WTC11 (cell line): ENCODE measurements around the gene LTB.

Source experiments
- ARID4B ChIP-seq: sonication (generic); formaldehyde crosslinking; IDR thresholded peaks from 2 replicates; pipeline ENCODE4 v1.8.0; 2023; ENCODE audit warnings: missing genetic modification reagents, mild to moderate bottlenecking, borderline replicate concordance
- ETV6 ChIP-seq: sonication (generic); formaldehyde crosslinking; IDR thresholded peaks from 2 replicates; pipeline ENCODE4 v1.8.1; 2022; ENCODE audit warnings: mild to moderate bottlenecking, missing genetic modification reagents
- JUN ChIP-seq: sonication (generic); formaldehyde crosslinking; IDR thresholded peaks from 2 replicates; pipeline ENCODE4 v1.8.0; 2023; ENCODE audit warnings: mild to moderate bottlenecking, missing genetic modification reagents
- MLX ChIP-seq: sonication (generic); formaldehyde crosslinking; IDR thresholded peaks from 2 replicates; pipeline ENCODE4 v1.8.1; 2023; ENCODE audit warnings: mild to moderate bottlenecking, missing genetic modification reagents, moderate library complexity
- NFYB ChIP-seq: sonication (generic); formaldehyde crosslinking; conservative IDR thresholded peaks from 2 replicates; pipeline ENCODE4 v1.8.0; 2022; ENCODE audit warnings: low read depth, missing genetic modification reagents
- SP1 ChIP-seq: sonication (generic); formaldehyde crosslinking; conservative IDR thresholded peaks from 2 replicates; pipeline ENCODE4 v1.8.1; 2022; ENCODE audit warnings: missing genetic modification reagents
- TCF7 ChIP-seq: sonication (generic); formaldehyde crosslinking; IDR thresholded peaks from 2 replicates; pipeline ENCODE4 v1.8.0; 2022; ENCODE audit warnings: mild to moderate bottlenecking, low read depth, missing genetic modification reagents, moderate library complexity
- TEAD1 ChIP-seq: sonication (generic); formaldehyde crosslinking; IDR thresholded peaks from 2 replicates; pipeline ENCODE4 v1.8.0; 2022; ENCODE audit warnings: mild to moderate bottlenecking, missing genetic modification reagents
- TEAD4 ChIP-seq: sonication (generic); formaldehyde crosslinking; IDR thresholded peaks from 2 replicates; pipeline ENCODE4 v1.8.0; 2022; ENCODE audit warnings: mild to moderate bottlenecking, missing genetic modification reagents
- ZNF121 ChIP-seq: sonication (generic); formaldehyde crosslinking; IDR thresholded peaks from 2 replicates; pipeline ENCODE4 v1.8.0; 2023; ENCODE audit warnings: missing genetic modification reagents
- TF ChIP-seq, protein P1 (sequence below): fragments of 200-600 bp; IDR thresholded peaks from 2 replicates; pipeline ENCODE4 v1.8.0; 2022; ENCODE audit warnings: antibody characterized with exemption
- TF ChIP-seq, protein P2 (sequence below): sonication (generic); formaldehyde crosslinking; conservative IDR thresholded peaks from 2 replicates; pipeline ENCODE4 v1.8.1; 2022; ENCODE audit warnings: mild to moderate bottlenecking, missing genetic modification reagents
- TF ChIP-seq, protein P3 (sequence below): sonication (generic); formaldehyde crosslinking; IDR thresholded peaks from 2 replicates; pipeline ENCODE4 v1.8.1; 2023; ENCODE audit warnings: mild to moderate bottlenecking, missing genetic modification reagents

- TF ChIP-seq SP1 (CRISPR knock-in tag) (no peak), JUN (CRISPR knock-in tag) (no peak), TCF7 (no peak), NFYB (CRISPR knock-in tag) (no peak), ETV6 (CRISPR knock-in tag) (no peak), TEAD4 (CRISPR knock-in tag) (no peak), MLX (CRISPR knock-in tag) (no peak), ARID4B (CRISPR knock-in tag) (no peak), ZNF121 (CRISPR knock-in tag) (no peak), TEAD1 (CRISPR knock-in tag) (no peak)
- TF ChIP-seq, protein P1, sequence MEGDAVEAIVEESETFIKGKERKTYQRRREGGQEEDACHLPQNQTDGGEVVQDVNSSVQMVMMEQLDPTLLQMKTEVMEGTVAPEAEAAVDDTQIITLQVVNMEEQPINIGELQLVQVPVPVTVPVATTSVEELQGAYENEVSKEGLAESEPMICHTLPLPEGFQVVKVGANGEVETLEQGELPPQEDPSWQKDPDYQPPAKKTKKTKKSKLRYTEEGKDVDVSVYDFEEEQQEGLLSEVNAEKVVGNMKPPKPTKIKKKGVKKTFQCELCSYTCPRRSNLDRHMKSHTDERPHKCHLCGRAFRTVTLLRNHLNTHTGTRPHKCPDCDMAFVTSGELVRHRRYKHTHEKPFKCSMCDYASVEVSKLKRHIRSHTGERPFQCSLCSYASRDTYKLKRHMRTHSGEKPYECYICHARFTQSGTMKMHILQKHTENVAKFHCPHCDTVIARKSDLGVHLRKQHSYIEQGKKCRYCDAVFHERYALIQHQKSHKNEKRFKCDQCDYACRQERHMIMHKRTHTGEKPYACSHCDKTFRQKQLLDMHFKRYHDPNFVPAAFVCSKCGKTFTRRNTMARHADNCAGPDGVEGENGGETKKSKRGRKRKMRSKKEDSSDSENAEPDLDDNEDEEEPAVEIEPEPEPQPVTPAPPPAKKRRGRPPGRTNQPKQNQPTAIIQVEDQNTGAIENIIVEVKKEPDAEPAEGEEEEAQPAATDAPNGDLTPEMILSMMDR, result no peak
- TF ChIP-seq, protein P2, sequence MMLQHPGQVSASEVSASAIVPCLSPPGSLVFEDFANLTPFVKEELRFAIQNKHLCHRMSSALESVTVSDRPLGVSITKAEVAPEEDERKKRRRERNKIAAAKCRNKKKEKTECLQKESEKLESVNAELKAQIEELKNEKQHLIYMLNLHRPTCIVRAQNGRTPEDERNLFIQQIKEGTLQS (CRISPR knock-in tag), result no peak
- TF ChIP-seq, protein P3, sequence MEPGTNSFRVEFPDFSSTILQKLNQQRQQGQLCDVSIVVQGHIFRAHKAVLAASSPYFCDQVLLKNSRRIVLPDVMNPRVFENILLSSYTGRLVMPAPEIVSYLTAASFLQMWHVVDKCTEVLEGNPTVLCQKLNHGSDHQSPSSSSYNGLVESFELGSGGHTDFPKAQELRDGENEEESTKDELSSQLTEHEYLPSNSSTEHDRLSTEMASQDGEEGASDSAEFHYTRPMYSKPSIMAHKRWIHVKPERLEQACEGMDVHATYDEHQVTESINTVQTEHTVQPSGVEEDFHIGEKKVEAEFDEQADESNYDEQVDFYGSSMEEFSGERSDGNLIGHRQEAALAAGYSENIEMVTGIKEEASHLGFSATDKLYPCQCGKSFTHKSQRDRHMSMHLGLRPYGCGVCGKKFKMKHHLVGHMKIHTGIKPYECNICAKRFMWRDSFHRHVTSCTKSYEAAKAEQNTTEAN (CRISPR knock-in tag), result no peak
Measured at GRCh38 chr6:31535538-31536324, 46.5 kb downstream of the LTB start.
